Measurements from ENCODE around the gene IFI44. TPM values are rescaled to one million over a fixed set of nuclear protein-coding genes. Genes with fewer than 3 reads are reported as not detected.

Gene IFI44
- total RNA-seq, 1 donor from 2014 or later = 80.5 TPM

DNA sequence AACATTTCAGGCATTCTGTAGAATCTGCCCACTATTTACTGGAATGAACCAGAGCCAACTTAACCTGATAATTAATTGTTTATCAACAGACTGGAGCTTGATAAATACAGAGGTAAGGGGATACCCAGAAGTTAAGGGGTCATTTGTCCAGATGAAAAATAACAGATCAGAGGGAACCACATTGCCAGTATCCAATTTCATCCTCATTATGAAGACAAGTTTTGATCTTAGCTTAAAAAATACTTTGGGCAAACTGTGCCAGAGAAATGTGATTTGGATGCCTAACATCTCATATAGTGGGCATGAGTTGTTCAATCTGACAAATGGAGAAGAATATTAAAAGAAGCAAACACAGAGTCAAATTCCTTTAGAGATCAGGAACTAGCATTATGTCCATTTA is 63.7 kb downstream of the IFI44 start:
- no peaks in the 10 kb centered on the region for H3K36me3 ChIP-seq
- ATAC-seq = no peak
- H3K27me3 ChIP-seq (ENCODE audit: low read depth) = no peaks in the 10 kb centered on the region
- no peak overlapping the region for H3K4me3 ChIP-seq
- no peaks in the 10 kb centered on the region for H3K4me1 ChIP-seq
- DNase-seq = no peak
- no peak overlapping the region for H3K27ac ChIP-seq
- no peaks in the 10 kb centered on the region for H3K9me3 ChIP-seq
- intact Hi-C loops (cut with DNase I) = no loop called here
- TF ChIP-seq, protein P1, sequence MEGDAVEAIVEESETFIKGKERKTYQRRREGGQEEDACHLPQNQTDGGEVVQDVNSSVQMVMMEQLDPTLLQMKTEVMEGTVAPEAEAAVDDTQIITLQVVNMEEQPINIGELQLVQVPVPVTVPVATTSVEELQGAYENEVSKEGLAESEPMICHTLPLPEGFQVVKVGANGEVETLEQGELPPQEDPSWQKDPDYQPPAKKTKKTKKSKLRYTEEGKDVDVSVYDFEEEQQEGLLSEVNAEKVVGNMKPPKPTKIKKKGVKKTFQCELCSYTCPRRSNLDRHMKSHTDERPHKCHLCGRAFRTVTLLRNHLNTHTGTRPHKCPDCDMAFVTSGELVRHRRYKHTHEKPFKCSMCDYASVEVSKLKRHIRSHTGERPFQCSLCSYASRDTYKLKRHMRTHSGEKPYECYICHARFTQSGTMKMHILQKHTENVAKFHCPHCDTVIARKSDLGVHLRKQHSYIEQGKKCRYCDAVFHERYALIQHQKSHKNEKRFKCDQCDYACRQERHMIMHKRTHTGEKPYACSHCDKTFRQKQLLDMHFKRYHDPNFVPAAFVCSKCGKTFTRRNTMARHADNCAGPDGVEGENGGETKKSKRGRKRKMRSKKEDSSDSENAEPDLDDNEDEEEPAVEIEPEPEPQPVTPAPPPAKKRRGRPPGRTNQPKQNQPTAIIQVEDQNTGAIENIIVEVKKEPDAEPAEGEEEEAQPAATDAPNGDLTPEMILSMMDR (IDR thresholded peaks at IDR 0.05) = no peak

Other genes starting within 250 kb of the IFI44 start
- gene PTGFR, start 158.9 kb upstream of the IFI44 start, total RNA-seq = 4.5 TPM
- gene IFI44L, start 29.4 kb upstream of the IFI44 start, total RNA-seq = 52.9 TPM

Data from lower lobe of right lung (tissue), 2 donors.